Measurements from ENCODE around the gene MUCL1.
A peak's percentile ranks its signal among the peaks of the same experiment; 100 is the strongest.
"Not testable (repeated sequence)": the region's sequence is repeated elsewhere in the genome, so short reads cannot be mapped to it uniquely, and the experiment has no call there.

MUCL1 gene

GRCh38 chr12:54853933-54854538 is at the start of gene MUCL1:
Gene MUCL1, plus strand, starts transcription at chr12:54854516. Its CDS starts 67 bp downstream, at chr12:54854583.
- DNase-seq, result peak; percentile 25

GRCh38 chr12:54821676-54822075 is 32.6 kb upstream of the MUCL1 start:
- no peak for DNase-seq

DNA sequence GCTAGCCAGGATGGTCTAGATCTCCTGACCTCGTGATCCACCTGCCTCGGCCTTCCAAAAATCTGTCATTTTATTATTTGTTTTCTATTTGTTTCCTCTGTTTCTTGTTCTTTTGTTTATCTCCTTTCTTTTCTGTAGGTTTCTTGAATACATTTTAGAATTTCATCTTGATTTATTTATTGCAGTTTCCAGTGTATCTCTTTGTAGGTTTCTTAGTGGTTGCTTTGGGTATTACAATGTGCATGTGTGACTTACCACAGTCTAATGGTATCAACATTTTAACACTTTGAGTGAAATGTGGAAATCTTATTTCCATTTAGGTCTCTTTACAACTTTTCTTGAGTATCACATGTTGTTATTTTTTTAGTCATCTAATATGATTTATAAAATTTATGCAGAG is 29.9 kb upstream of the MUCL1 start:
- no peak for DNase-seq

DNA sequence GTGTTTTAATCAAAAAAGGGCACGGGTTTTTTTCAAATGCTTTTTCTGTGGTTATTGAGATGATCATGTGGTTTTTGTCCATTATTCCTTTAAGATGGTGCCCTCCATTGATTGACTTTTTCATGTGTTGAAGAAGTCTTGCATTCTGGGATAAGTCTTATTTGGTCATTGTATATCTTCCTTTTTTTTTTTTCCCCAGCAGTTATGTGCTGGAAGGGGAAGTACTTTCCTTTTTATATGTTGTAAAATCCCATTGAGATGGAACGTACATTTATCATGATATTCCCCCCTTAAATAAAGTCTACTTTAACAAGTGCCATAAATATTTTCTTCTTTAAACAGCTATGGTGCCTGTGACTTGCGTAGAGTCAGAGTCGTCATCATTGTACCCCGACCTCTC is 24.8 kb upstream of the MUCL1 start:
- no peak for DNase-seq

DNA sequence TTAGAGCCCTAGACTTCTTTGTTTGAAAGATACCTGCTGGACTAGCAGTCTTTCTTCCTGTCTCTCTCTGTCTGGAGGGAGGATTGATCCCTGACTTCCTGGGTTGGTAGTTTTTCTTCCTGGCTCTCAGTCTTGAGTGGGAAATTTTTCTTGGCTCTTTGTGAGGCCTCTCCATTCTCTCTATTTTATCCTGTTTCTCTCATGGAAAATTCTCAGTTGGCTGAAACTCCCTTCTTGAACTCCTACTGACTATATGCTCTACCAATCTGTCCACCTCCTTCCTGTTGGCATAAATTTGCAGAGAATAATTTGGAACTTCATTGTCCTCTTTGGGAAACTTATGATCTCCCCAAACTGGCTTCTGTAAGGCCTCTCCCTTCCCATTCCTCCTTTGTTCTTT is 24.1 kb upstream of the MUCL1 start:
- DNase-seq, result no peak

GRCh38 chr12:54831631-54832030 is 22.7 kb upstream of the MUCL1 start:
- DNase-seq, result no peak

GRCh38 chr12:54840244-54840865 is 14.0 kb upstream of the MUCL1 start:
- DNase-seq, result no peak

- no peak for DNase-seq
Observed at GRCh38 chr12:54857406-54857805, 3.1 kb downstream of the MUCL1 start.

GRCh38 chr12:54858562-54858961 is 4.2 kb downstream of the MUCL1 start:
- no peak for DNase-seq

DNA sequence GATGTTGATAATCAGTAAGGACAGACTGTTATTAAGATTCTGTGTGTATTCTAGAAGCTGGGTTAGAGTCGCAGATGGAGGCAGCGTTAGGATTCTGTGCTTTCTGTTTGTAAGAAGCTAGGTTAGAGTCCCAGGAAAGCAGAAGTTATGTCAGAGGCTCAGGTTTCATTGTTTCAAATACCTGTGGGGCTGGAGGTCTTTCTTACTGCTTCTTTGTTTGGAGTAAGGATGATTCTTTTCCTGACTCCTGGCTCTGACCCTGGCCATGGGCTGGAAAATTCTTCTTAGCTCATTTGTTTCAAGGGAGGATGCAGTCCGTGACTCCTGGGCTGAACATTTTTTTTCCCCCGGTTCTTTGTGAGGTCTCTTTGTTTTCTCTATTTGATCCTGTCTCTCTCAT is 5.2 kb downstream of the MUCL1 start:
- no peak for DNase-seq

GRCh38 chr12:54861927-54862326 is 7.6 kb downstream of the MUCL1 start:
- no peak for DNase-seq

DNA sequence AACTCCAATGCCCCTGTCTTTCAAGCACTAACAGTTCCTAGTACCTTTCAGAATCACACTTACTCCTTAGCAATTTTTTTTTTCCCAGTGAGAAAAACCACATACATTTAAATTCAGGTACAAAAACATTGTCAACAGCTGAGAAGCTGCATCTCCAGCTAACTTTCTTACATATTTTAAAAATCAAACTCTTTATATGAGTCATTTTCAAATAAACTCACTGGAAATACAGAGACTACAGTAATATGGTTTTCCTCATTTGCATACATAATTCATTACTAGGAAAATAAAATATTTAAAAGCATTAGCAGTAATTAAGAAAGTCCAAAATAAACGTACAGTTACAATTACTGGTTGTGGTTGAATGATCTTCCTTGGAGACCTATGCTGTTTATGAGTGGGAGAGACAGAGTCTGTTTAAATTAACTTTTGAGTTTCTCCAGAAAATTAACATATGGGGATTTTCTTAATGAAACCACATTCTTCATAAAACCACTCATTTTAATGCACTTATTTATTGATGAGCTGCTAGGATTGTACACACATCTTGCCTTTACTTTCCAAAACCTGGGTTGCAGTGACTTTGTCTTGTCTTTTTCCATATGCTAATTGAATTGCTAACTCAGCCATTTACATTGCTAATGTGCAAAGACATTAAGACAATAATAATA is 9.8 kb downstream of the MUCL1 start:
- no peak for DNase-seq

GRCh38 chr12:54865683-54866324 is 11.5 kb downstream of the MUCL1 start:
- DNase-seq, result no peak

GRCh38 chr12:54868690-54869089 is 14.4 kb downstream of the MUCL1 start:
- no peak for DNase-seq

DNA sequence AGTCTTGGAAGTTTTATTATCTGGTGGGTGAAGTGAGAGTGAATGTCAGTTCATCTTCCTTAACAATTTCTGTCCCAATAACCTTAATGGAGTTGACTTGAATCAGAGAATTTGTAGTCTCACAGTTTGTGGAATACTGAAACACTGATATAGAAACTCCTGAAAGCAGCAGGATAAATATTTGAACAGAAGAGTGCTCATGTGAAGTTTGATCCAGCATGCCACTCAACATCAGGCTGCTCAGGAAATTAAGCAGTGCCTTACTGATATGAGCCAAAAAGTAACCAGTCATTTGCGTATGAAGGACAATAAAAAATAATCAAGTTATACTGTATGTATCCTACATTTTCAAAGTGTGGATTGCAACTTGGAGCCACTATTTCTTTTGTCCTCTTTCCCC is 15.7 kb downstream of the MUCL1 start:
- DNase-seq, result no peak

DNA sequence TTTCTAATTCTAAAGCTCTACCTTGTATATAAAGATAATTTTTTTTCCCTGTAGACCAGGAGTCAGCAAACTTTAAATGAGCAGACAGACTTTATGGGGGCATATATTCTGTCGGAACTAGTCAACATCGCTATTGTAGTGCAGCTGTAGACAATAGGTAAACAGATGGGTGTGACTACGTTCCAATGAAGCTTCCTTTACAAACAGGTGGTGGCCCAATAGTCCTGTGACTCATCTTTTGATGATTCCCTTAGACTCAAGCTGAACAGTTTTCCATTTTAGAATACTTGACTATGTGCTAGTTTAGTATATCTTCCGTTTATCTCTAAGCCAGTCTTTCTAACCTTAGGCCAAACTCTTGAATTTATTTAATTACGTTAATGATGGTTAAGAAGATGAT is 16.3 kb downstream of the MUCL1 start:
- no peak for DNase-seq

GRCh38 chr12:54879150-54879549 is 24.8 kb downstream of the MUCL1 start:
- DNase-seq, result no peak

DNA sequence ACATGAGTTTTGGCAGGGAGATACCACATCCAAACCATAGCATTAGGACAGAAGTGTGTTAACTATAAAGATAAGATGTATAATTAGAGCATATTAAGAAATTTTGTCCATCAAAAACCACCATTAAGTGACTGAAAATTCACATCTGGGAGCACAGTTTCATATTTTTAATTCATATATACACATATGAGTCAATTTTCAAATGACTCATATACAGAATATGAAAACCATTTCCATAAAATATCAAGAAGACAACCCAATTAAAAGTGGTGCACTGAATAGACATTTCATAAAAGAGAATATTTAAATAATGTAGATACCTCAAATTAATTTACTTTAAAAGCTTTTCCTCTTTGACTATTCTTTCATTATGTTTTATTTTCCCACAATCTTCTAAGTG is 25.3 kb downstream of the MUCL1 start:
- DNase-seq, result no peak

DNA sequence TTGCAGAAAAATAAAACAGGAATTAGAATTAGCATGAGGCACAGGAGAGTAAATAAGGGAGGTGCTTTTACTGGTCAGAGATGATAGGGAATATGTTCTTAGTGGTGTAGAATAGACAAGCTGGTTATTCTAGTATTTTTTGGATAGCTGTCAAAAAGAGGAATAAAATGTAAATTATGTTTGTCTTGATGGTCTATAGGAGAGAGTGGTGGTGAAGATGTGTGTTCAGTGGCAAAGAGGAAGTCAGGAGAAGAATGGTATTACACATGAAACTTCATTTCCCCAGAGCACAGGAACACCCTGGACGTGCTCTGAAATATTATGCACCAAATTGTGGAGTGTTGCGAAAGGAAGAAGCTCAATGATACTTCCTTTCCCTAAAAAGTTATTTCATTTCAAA is 27.8 kb downstream of the MUCL1 start:
- no peak for DNase-seq

- not testable (repeated sequence) for DNase-seq
Observed at GRCh38 chr12:54882597-54882996, 28.3 kb downstream of the MUCL1 start.

DNA sequence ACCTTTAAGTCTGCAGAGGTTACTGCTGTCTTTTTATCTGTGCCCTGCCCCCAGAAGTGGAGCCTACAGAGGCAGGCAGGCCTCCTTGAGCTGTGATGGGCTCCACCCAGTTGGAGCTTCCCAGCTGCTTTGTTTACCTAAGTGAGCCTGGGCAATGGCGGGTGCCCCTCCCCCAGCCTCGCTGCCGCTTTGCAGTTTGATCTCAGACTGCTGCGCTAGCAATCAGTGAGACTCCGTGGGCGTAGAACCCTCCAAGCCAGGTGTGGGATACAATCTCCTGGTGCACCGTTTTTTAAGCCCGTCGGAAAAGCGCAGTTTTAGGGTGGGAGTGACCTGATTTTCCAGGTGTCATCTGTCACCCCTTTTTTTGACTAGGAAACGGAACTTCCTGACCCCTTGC is 34.1 kb downstream of the MUCL1 start:
- not testable (repeated sequence) for DNase-seq

DNA sequence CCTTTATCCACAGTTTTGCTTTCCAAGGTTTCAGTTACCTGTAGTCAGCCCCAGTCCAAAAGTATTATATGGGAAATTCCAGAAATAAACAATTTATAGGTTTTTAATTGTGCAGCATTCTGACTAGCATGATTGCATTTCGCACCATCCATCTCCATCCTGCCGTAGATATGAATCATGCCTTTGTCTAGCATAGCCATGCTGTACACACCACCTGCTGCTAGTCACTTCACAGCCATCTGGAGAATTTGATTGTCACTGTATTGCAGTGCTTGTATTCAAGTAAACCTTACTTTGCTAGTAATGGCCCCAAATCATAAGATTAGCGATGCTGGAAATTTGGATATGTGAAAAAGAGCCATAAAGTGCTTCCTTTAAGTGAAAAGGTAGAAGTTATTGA is 36.0 kb downstream of the MUCL1 start:
- DNase-seq, result peak; percentile 50

DNA sequence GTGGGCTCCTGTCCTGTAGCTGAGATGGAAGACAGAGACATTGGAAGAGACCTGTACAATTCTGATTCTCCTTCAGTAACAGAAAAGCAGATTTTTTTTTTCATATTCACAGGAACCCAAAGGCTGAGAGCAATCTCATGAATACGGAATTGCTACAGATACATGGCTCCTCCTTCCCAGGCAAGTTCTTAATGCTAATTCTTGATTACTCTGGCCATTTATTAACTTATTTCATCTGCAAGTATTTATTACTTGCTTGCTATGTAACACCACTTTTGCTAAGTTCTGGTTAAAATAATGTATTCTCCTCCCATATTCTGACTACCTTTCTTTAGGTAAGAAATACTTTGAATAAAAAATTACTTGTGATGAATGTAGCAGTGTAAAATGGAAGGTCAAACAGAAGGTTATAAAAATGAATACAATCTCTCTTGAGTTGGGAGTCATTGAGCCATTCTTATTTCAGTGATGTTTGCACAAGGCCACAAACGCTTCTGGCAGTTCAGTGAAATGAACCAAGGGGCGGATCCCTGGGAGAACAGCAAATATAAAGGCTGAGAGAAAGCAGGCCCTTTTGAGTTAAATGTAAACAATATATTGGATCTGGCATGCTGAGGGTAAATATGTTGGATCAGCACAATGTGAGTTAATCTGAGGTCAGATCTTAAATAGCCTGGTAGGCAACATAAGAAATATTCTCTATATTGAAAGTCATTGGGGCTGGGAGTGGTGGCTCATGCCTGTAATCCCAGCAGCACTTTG is 37.6 kb downstream of the MUCL1 start:
- DNase-seq, result no peak
